Placental pericyte (primary cell): ENCODE measurements around the gene FNDC1. TPM values are rescaled to one million over a fixed set of nuclear protein-coding genes. Genes with fewer than 3 reads are reported as not detected.

ENCODE experiments used
- total RNA-seq: library from RNA; depleted of rRNA; stranded (reverse); fragments of >200 nt; gene quantifications from 2 replicates; pipeline ENCODE4 v1.2.3, GENCODE V29; 2012

FNDC1 gene
- total RNA-seq: under 0.01 TPM in 2 replicates

DNA sequence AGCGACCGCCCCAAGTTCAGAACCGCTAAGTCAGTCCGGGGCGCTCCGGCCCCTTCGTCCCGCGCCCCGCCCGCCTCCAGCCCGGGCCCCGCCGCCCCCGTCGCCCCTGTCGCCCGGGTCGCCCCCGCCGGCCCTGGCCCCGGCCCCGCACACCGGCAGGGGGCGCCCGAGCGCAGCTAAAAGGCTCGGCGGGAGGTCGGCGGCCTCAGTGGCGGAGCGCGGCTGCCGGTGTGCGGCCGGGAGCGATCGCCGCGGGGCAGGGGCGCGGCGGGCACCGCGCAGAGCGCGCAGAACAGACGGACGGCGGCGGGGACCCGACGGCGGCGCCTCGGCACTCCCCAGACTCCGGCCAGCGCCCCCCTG is at the start of gene FNDC1:
TSS of gene FNDC1 (plus strand) at position 208 of the 363 bp plus-strand sequence. CDS start 197 bp downstream, outside the sequence.

Other genes starting within 250 kb of the FNDC1 start
- gene RSPH3, start 169.2 kb upstream of the FNDC1 start, total RNA-seq: 7.0 and 7.3 TPM in 2 replicates
- gene TAGAP, start 124.4 kb upstream of the FNDC1 start, total RNA-seq: not detected in 2 replicates